HG03159 (cell line): ENCODE results near the gene TMEM200A.
"Not testable (repeated sequence)": the region's sequence is repeated elsewhere in the genome, so short reads cannot be mapped to it uniquely, and the experiment has no call there.

ENCODE experiments used
- ATAC-seq: cut with Tn5 transposase; IDR thresholded peaks from one replicate; pipeline ENCODE4 v1.9.1; 2021; ENCODE audit warnings: mild to moderate bottlenecking, moderate library complexity; ENCODE audit not compliant: unreplicated experiment

Gene TMEM200A

DNA sequence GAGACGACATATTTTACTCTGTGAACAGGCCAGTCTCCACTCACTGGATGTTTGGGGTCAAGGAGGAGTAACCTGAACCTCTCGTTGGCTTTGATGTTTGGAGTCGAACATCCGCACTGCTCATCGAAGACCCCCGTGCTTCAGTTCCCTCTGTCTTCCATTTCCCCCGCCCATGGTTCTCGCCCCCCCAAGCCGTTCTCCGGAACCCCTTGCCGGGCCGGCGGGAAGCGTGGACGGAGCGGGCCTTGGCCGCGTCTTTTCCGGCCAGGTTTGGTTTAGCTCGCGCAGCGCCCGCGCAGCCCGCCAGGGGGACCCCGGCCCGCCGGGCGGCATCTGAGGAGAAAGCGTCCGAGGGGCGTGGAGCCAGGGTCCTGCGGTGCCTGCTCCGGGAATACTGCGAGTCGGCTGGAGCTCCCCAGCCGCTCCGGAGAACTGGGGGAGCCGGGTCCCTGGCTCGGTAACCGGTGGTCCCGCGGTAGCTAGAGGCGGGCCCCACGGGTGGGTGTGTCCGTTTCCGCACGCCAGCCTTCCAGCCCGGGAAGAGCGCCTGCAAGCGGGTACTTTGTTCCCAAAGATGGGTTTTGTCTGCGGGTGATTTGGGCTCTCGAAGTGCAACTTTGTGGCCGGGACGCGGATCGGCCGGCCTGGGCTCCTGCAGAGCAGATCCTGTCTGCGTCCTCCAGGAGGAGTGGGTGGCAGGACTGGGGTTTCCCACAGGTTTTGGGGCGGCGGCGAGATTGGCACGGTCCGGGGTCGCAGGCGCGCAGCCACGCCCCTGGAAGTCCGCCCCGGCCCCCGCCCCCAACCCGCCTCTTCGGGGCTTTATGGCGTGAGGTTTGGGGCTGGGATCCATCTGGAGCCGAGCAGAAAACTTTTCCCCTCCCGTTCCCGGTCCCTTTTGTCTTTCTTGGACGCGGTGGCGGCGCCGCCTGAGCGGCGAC lies at the start of gene TMEM200A:
Gene TMEM200A (plus strand): TSS at position 852 of the 941 bp plus-strand sequence. CDS start 74,406 bp downstream, outside the sequence.
- ATAC-seq, result peak; percentile 70

DNA sequence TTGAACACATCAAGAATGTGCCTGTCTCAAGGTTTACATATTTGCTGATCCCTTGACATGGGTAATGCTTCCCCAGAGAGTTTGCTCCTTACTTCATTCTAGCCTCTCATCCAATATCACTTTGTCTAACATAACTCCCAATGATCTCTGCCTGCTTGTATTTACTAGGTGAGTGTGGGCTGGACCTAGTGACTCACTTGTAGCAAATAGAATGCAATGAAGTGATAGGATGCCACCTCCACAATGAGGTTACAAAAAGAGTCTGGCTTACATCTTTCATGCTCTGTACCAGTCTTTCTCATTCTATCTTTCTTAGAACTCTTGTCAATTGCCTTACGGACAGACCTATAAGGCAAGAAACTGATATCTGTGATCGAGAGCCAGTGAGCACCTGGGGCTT lies 44.9 kb upstream of the TMEM200A start:
- ATAC-seq, result no peak

- peak; percentile 60 for ATAC-seq
These were observed 43.0 kb upstream of the TMEM200A start for GRCh38 chr6:130322673-130323268.

- no peak for ATAC-seq
These were observed 41.2 kb upstream of the TMEM200A start for GRCh38 chr6:130324657-130325056.

DNA sequence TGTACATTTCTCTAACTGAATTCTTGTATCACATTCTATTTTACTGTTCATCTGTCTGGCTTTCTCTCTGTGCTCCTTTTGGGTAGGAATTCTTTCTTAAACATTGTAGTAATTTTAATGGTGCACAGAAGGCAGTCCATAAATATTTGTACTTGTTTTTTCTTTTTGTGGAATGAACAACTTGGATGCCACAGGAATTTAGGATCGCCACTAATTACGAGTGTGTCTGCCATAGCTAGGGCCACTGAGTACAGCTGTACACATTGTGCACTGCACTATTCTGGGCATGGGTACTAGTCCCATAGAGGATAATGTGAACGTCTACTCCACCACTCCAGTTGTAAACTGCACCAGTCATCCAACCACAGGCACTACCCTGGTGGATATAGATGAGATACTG lies 39.3 kb upstream of the TMEM200A start:
- ATAC-seq, result no peak

DNA sequence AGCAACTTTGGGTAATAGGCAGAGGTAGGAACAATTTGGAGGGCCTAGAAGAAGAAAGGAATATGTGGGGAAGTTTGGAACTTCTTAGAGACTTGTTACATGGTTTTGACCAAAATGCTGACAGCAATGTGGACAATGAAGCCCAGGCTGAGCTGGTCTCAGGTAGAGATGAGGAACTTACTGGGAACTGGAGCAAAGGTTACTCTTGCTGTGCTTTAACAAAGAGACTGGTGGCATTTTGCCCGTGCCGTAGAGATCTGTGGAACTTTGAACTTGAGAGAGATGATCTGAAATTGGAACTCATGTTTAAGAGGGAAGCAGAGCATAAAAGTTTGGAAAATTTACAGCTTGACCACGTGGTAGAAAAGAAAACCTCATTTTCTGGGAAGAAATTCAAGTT lies 28.3 kb upstream of the TMEM200A start:
- no peak for ATAC-seq

GRCh38 chr6:130346324-130346723 lies 19.5 kb upstream of the TMEM200A start:
- not testable (repeated sequence) for ATAC-seq

- no peak for ATAC-seq
These were observed 11.5 kb upstream of the TMEM200A start for GRCh38 chr6:130354322-130354721.

DNA sequence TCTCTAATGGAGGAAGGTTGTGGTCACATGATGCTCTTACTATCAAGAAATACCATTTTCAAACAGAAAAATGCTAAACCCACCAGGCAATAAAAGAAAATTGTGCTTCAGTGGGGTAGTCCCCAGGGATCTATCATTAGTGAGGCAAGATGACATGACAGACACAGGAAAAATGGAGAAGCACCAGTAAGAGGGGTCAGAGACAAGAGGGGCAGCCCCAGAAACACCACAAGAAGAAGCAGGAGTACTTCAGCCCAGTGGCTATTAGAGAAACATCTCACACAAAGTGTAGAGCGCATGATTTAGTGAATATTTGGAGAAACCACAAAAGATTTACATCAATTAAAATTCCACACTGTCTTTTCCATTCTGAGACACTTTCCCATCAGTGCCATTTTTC lies 10.2 kb upstream of the TMEM200A start:
- no peak for ATAC-seq

GRCh38 chr6:130357436-130357835 lies 8.4 kb upstream of the TMEM200A start:
- no peak for ATAC-seq

GRCh38 chr6:130359736-130360135 lies 6.1 kb upstream of the TMEM200A start:
- no peak for ATAC-seq

DNA sequence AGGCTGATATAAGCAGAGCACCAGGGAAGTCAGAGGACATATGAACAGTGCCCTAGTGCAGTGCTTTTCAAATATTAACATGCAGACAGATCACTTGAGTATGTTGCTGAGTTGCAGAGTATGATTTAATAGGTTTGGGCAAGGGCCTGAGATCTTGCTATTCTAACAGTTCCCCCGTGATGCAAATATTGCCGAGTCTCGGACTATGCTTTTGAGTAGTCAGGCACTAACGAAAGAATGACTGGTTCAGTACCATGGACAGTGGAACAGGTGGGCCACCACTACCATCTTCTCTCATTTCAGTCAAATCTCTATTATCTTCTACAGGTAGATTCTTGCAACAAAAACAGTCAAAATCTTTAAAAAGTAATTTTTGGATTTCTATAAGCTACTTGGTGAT lies 3.7 kb upstream of the TMEM200A start:
- ATAC-seq, result no peak

- no peak for ATAC-seq
These were observed 1.5 kb upstream of the TMEM200A start for GRCh38 chr6:130364224-130364780.

GRCh38 chr6:130366107-130367005 lies 539 bp downstream of the TMEM200A start:
- peak; percentile 21 for ATAC-seq

DNA sequence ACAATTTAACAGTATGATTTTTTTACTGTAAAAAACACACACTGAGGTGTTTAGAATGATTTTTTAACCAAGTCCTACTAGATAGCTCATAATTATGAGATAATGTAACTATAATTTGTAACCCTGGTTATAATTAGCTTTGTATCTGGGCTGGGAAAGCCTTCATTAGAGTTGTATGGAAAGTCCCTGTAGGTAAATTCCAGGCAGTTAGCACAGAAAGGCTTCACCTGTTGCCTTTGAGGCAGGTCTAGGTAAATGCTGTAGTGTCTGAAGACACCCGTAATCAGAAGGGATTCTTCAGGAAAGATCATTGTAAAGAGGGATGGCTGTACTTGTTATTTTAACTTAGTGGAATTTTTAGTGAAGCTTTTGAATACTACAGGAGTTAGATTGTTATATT lies 1.9 kb downstream of the TMEM200A start:
- ATAC-seq, result no peak

DNA sequence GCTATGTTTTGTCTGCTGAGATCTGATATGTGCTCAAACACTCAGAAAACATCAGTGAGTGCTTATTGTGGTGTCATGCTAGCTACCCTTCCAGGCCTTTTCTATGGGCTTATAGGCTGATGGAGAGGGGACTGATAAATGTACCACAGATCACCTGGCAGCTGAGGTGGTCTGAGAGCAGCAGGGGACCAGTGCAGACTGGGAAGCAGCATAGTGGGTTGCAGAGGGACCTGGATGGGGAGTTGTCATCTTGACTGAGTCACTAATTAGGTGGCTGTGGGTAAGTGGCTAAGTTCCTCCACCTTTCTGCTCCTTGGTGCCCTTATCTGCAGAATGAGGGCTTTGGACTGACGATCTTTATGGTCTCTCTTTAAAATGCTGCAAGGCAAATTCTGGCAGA lies 2.8 kb downstream of the TMEM200A start:
- ATAC-seq, result no peak

GRCh38 chr6:130369831-130370230 lies 4.0 kb downstream of the TMEM200A start:
- ATAC-seq, result no peak

DNA sequence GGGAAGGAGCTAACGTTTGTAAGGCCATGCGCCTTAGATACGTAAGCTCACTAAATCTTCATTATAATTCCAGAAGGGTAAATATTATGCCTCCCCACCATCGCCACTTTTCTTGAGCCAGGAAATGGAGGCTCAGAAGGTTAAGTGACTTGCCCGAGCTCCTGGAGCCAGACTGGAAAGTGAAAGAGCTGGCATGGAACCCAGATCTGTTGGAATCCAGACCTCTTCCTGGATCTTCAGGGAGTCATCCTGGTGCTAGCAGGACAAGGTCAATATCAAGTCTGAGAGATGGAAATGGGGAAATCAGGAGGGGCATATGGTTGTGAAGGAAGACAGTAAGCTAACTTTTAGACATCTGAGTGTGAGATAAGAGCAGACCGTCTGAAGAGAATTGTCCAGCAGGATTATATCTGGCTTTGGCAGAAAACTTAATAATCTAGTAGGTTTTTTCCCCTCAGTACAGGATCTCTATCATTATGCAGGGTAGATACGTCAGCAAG lies 6.2 kb downstream of the TMEM200A start:
- no peak for ATAC-seq

DNA sequence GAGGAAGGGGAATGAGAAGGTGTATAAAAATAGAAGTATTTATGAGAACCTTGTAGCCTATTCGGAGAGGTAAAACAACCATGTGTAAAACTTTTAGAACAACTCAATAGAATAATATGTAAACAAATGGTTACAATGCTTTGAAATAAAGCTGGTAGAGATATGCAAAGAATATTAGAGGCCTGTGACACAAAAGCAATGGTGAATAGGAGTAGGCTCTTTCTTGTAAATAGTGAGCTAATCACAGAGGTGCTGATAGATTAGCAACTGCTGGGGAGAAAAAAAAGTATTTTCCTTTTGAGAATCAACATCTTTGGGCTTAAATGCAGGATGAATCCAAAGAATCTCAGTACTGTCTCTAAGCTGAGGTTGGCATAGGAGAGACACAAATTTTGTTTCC lies 7.0 kb downstream of the TMEM200A start:
- no peak for ATAC-seq

DNA sequence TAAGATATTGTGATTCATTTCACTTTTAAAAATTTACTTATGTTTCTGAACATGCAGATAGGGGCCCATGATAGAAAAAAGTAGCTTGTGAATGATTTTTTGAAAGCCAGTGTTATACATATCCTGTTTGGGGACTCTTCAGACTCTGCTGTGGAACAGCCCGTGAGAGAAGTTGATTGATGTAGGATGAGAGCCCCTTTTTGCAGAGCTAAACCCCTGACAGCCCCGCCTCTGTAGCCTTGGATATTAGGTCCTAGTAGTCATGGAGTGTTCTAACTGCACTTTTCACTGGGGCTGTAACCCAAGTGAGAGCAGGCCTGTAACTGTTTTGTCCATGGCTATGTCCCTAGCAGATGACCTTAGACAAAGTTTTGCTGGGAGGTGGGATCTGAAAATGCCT lies 8.2 kb downstream of the TMEM200A start:
- ATAC-seq, result no peak

DNA sequence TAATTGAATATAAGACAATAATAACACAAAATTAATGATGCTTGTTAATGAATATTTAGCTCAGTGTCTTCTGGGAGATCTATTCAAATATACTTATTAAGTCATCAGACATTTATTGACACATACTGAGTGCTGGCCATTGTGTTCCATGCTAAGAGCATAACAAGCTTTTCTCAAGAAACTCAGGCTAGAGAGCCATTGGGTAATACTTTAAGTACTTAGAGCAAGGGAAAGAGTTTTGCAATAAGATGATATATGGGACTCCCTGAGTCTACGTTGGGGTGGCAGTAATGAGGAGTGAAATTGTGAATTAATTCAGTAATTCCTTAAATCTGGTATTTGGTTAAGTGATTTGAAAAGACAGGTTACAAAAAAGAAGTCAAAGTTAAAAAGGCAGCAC lies 11.1 kb downstream of the TMEM200A start:
- no peak for ATAC-seq
